Measurements from ENCODE around the gene HEPACAM. TPM values are rescaled to one million over a fixed set of nuclear protein-coding genes. Genes with fewer than 3 reads are reported as not detected.

Gene HEPACAM
- total RNA-seq, 1 donor from 2014 or later = not detected

GRCh38 chr11:124895471-124895971, 40.3 kb downstream of the HEPACAM start:
- TF ChIP-seq, protein P1, sequence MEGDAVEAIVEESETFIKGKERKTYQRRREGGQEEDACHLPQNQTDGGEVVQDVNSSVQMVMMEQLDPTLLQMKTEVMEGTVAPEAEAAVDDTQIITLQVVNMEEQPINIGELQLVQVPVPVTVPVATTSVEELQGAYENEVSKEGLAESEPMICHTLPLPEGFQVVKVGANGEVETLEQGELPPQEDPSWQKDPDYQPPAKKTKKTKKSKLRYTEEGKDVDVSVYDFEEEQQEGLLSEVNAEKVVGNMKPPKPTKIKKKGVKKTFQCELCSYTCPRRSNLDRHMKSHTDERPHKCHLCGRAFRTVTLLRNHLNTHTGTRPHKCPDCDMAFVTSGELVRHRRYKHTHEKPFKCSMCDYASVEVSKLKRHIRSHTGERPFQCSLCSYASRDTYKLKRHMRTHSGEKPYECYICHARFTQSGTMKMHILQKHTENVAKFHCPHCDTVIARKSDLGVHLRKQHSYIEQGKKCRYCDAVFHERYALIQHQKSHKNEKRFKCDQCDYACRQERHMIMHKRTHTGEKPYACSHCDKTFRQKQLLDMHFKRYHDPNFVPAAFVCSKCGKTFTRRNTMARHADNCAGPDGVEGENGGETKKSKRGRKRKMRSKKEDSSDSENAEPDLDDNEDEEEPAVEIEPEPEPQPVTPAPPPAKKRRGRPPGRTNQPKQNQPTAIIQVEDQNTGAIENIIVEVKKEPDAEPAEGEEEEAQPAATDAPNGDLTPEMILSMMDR (IDR thresholded peaks at IDR 0.05) = no peak
- Histone ChIP-seq H3K4me3 (peak overlapping the region; percentile 51), H3K36me3 (no peaks in the 10 kb centered on the region), H3K4me1 (peaks cover 71% of the 10 kb centered on the region), H3K27ac (peak overlapping the region; percentile 85), H3K27me3 (ENCODE audit: low read depth) (no peaks in the 10 kb centered on the region), H3K9me3 (no peaks in the 10 kb centered on the region)
- ATAC-seq = no peak
- DNase-seq = no peak
- intact Hi-C loops (cut with DNase I) = no loop called here

DNA sequence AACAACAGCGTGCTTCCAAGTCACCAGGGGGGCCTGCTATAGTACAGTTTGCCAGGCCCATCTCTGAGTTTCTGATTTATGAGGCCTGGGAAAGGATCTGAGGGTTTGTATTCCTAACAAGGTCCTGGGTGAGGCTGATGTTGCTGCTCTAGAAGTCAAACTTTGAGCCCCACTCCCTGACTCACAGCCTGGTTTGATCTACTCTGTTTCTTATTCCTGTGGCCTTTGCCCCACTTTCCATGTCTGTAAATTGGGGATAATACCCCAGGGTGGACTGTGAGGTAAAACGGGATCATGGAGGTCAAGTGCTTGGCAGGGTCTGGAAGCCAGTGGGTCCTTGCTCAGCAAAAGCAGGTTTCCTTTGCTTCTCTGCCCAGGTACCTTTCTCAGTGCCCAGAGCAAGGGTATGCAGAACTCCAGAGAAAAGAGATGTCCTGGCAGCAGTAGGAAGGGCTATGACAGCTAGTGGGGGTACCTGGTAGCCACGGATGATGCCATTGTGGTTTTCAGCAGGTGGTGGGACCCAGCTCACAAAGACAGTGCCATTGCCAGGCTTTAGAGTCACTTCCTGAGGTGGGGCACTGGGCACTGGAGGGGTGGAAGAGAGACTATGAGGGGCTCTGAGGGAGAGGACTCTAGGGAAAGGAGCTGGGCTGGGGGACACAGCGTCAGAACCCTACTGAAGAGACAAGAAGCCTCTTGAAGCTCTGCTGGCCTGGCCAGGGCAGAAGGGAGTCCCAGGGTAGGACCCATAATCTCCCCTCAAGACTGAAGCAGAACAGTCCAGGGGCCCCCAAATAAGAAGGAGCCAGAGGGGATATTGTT, 41.0 kb downstream of the HEPACAM start:
- peaks cover 78% of the 10 kb centered on the region for H3K4me1 ChIP-seq
- TF ChIP-seq, protein P1 (IDR thresholded peaks at IDR 0.05) = no peak
- H3K27ac ChIP-seq = peak overlapping the region; percentile 85
- intact Hi-C loops (cut with DNase I) = no loop called here
- no peak for ATAC-seq
- no peaks in the 10 kb centered on the region for H3K36me3 ChIP-seq
- no peaks in the 10 kb centered on the region for H3K27me3 ChIP-seq (ENCODE audit: low read depth)
- no peaks in the 10 kb centered on the region for H3K9me3 ChIP-seq
- DNase-seq = no peak
- peak overlapping the region; percentile 51 for H3K4me3 ChIP-seq

DNA sequence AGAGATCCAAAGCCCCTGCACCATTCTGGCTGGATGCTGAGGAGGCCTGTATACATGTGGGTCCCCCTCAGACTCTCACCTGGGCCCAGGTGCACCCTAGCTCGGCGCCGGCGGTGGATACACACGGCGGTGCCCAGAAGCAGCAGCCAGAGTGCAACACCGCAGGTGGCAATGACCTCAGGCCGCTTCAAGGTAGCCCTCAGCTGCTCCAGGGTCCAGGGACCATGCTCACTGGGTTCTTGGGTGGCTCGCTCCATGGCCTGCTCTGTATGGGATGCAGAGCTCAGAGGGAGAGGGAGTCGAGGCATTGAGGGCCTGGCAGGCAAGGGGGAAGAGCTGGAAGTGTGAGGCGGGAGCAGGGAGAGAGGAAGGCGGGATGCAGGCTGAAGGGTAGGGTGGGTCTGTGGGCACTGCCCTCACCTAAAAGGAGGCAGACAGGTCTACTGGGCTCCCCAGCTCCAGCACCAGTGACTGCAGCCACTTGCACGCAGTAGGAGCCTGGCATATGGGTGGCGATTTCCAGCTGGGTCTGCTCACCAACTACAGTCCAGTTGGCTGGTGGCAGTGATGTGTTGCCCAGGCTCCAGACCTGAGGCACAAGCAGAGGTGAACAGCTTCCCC, 42.0 kb downstream of the HEPACAM start:
- H3K9me3 ChIP-seq = no peaks in the 10 kb centered on the region
- intact Hi-C loops (cut with DNase I) = no loop called here
- TF ChIP-seq, protein P1 (IDR thresholded peaks at IDR 0.05) = no peak
- H3K4me3 ChIP-seq = peak overlapping the region; percentile 51
- DNase-seq (no peak), ATAC-seq (no peak)
- H3K27ac ChIP-seq = peak overlapping the region; percentile 85
- no peaks in the 10 kb centered on the region for H3K27me3 ChIP-seq (ENCODE audit: low read depth)
- H3K36me3 ChIP-seq = no peaks in the 10 kb centered on the region
- H3K4me1 ChIP-seq = peaks cover 77% of the 10 kb centered on the region

GRCh38 chr11:124892750-124893454, 42.9 kb downstream of the HEPACAM start:
- intact Hi-C loops (cut with DNase I) = no loop called here
- Histone ChIP-seq H3K36me3 (no peaks in the 10 kb centered on the region), H3K27me3 (ENCODE audit: low read depth) (no peaks in the 10 kb centered on the region), H3K4me3 (peak overlapping the region; percentile 51), H3K4me1 (peaks cover 73% of the 10 kb centered on the region), H3K9me3 (no peaks in the 10 kb centered on the region), H3K27ac (no peak overlapping the region)
- TF ChIP-seq, protein P1 (IDR thresholded peaks at IDR 0.05) = peak; percentile 10
- ATAC-seq (peak; percentile 10 to 17), DNase-seq (no peak)

- no peaks in the 10 kb centered on the region for H3K36me3 ChIP-seq
These were observed 43.7 kb downstream of the HEPACAM start for GRCh38 chr11:124892146-124892545.

More at GRCh38 chr11:124892146-124892545, 43.7 kb downstream of the HEPACAM start:
- H3K9me3 ChIP-seq = no peaks in the 10 kb centered on the region
- H3K27me3 ChIP-seq (ENCODE audit: low read depth) = no peaks in the 10 kb centered on the region
- DNase-seq (no peak), ATAC-seq (no peak)
- H3K4me3 ChIP-seq = no peak overlapping the region
- TF ChIP-seq, protein P1 (IDR thresholded peaks at IDR 0.05) = no peak
- peak overlapping the region; percentile 41 for H3K27ac ChIP-seq
- H3K4me1 ChIP-seq = peaks cover 70% of the 10 kb centered on the region
- intact Hi-C loops (cut with DNase I) = no loop called here
